T-cell (primary cell): ENCODE results near the gene DLX1. TPM values are rescaled to one million over a fixed set of nuclear protein-coding genes. Genes with fewer than 3 reads are reported as not detected.

Experiments used
- ATAC-seq, 4 experiments: fragments of 200-7000 bp in 3 of 4; fragments of 150-1000 bp in 1 of 4; cut with Tn5 transposase; replicated peaks in 1 of 4; 1 replicate in 3 of 4; 2 replicates in 1 of 4; pipeline ENCODE4 v1.10.0; 2021; ENCODE audit warnings: moderate library complexity in 3 of 4, mild to moderate bottlenecking in 2 of 4, moderate number of reproducible peaks in 1 of 4
- CTCF ChIA-PET, 2 donors: fragments of 300-600 bp; sonication (Branson Sonifier 250); formaldehyde crosslinking; loops; one replicate each; lab custom pipeline; 2022; ENCODE audit warnings: antibody characterized with exemption in 2 of 2; lab: Charles Lee
- POLR2A ChIA-PET, 2 donors: fragments of 300-600 bp; sonication (Branson Sonifier 250); formaldehyde crosslinking; loops; one replicate each; lab custom pipeline; 2022; ENCODE audit warnings: antibody characterized with exemption in 2 of 2; lab: Charles Lee
- DNase-seq, 35 experiments: peaks; one replicate each; pipeline versions ENCODE4 v3.0.0 to v3.0.0-alpha.2; 2013 to 2023
- H3K27ac ChIP-seq: one replicate; pipeline ENCODE4 v1.5.1; 2013; ENCODE audit warnings: low read length
- H3K27me3 ChIP-seq, 2 experiments: replicated peaks in 1 of 2; 1 replicate in 1 of 2; 2 replicates in 1 of 2; pipeline versions ENCODE4 v1.6.1 to v1.7.0; 2013; ENCODE audit warnings: low read length in 1 of 2, mixed read lengths in 1 of 2; ENCODE audit not compliant: control insufficient read depth in 2 of 2, insufficient read depth in 2 of 2; ENCODE audit errors: extremely low read depth in 1 of 2
- H3K36me3 ChIP-seq, 2 donors: 1 replicate in 1 of 2; 2 replicates in 1 of 2; pipeline versions ENCODE4 v1.6.1 to v1.7.0; 2013; ENCODE audit warnings: low read length in 1 of 2; ENCODE audit not compliant: control insufficient read depth in 2 of 2, insufficient read depth in 1 of 2; ENCODE audit errors: extremely low read depth in 1 of 2
- H3K4me1 ChIP-seq, 2 experiments: 1 replicate in 1 of 2; 2 replicates in 1 of 2; pipeline versions ENCODE4 v1.6.1 to v1.7.0; 2013; ENCODE audit warnings: low read length in 2 of 2, mixed read lengths in 1 of 2; ENCODE audit not compliant: insufficient read depth in 2 of 2, control insufficient read depth in 1 of 2; ENCODE audit errors: extremely low read depth in 1 of 2
- H3K4me3 ChIP-seq, 2 donors: 1 replicate in 1 of 2; 2 replicates in 1 of 2; pipeline versions ENCODE4 v1.5.1 to v1.7.0; 2013; ENCODE audit warnings: mild to moderate bottlenecking in 2 of 2, low read length in 1 of 2, moderate library complexity in 1 of 2; ENCODE audit not compliant: control insufficient read depth in 1 of 2; ENCODE audit errors: extremely low read depth in 1 of 2
- H3K9me3 ChIP-seq: 2 replicates; pipeline ENCODE4 v1.7.0; 2013
- H3K27ac Mint-ChIP-seq, 2 donors: one replicate each; pipeline ENCODE4 v1.8.0; 2020 to 2021; ENCODE audit warnings: mild to moderate bottlenecking in 2 of 2, mixed read lengths in 2 of 2
- H3K27me3 Mint-ChIP-seq, 2 donors: one replicate each; pipeline ENCODE4 v1.8.0; 2021 to 2022; ENCODE audit warnings: mixed read lengths in 2 of 2
- H3K36me3 Mint-ChIP-seq: one replicate; pipeline ENCODE4 v1.8.0; 2021; ENCODE audit warnings: mixed read lengths
- H3K4me1 Mint-ChIP-seq, 3 donors: one replicate each; pipeline ENCODE4 v1.8.0; 2020 to 2022; ENCODE audit warnings: mixed read lengths in 3 of 3, mild to moderate bottlenecking in 1 of 3
- H3K4me3 Mint-ChIP-seq, 3 donors: one replicate each; pipeline ENCODE4 v1.8.0; 2020 to 2022; ENCODE audit warnings: mild to moderate bottlenecking in 3 of 3, mixed read lengths in 3 of 3, moderate library complexity in 3 of 3
- H3K9me3 Mint-ChIP-seq, 3 donors: one replicate each; pipeline ENCODE4 v1.8.0; 2020 to 2022; ENCODE audit warnings: mixed read lengths in 3 of 3
- WGBS: methylation state at CpG from one replicate; pipeline ENCODE4 v1.1.5; 2013; ENCODE audit warnings: missing lambda C conversion rate; ENCODE audit not compliant: insufficient coverage; 5-methylcytosine and 5-hydroxymethylcytosine counted together
- total RNA-seq, 35 experiments: library from RNA in 6 of 35; stranded (reverse) in 6 of 35; fragments of 120-200 nt in 1 of 35; gene quantifications; one replicate each; pipeline versions ENCODE4 v1.2.1 to v1.2.4 and lab custom pipeline; 2013 to 2026

Gene DLX1
- total RNA-seq, 5 donors from 2014 or later (not counting 1 experiment from before 2014, with no cell fraction given) = not detected

GRCh38 chr2:172096626-172097547, 11.6 kb downstream of the DLX1 start:
- H3K9me3 ChIP-seq = no peaks in the 10 kb centered on the region
- peaks cover 20 to 94% of the 10 kb centered on the region in 2 experiments for H3K27me3 ChIP-seq
- H3K4me1 ChIP-seq = peaks cover 29 to 83% of the 10 kb centered on the region in 2 experiments
- no peaks in the 10 kb centered on the region for H3K9me3 Mint-ChIP-seq
- peak in 2 of 35 experiments; percentile 10 to 47 for DNase-seq
- ChIA-PET POLR2A (interaction anchor here in 1 of 2 donors (0.7 kb wide), 1 partner anchor 39 kb away, joined by 3 read pairs; no protein-coding TSS in a partner anchor), CTCF (no interaction called here)
- no peaks in the 10 kb centered on the region for H3K36me3 ChIP-seq
- no peaks in the 10 kb centered on the region for H3K36me3 Mint-ChIP-seq
- H3K4me1 Mint-ChIP-seq = peaks cover 44 to 59% (median 57%) of the 10 kb centered on the region in 3 donors
- no peak for ATAC-seq
- peak overlapping the region in 1 of 2 donors; percentile 60 for H3K4me3 ChIP-seq
- H3K4me3 Mint-ChIP-seq = peak overlapping the region; percentile 40 to 82 (median 40)
- peak overlapping the region in 1 of 2 donors; percentile 63 for H3K27ac Mint-ChIP-seq
- H3K27ac ChIP-seq = no peak overlapping the region
- WGBS = 3% methylated on average over 32 of the region's 55 CpGs
- peaks cover 53 to 80% of the 10 kb centered on the region in 2 donors for H3K27me3 Mint-ChIP-seq

GRCh38 chr2:172097557-172098131, 12.3 kb downstream of the DLX1 start:
- H3K4me3 Mint-ChIP-seq = peak overlapping the region in 1 of 3 donors; percentile 82
- Histone ChIP-seq H3K4me1 (peaks cover 29 to 90% of the 10 kb centered on the region in 2 experiments), H3K27ac (no peak overlapping the region), H3K4me3 (peak overlapping the region in 1 of 2 donors; percentile 29), H3K9me3 (no peaks in the 10 kb centered on the region), H3K27me3 (peaks cover 14 to 96% of the 10 kb centered on the region in 2 experiments), H3K36me3 (no peaks in the 10 kb centered on the region)
- DNase-seq (peak in 2 of 35 experiments; percentile 10 to 43), ATAC-seq (no peak)
- H3K27me3 Mint-ChIP-seq = peaks cover 51 to 79% of the 10 kb centered on the region in 2 donors
- H3K9me3 Mint-ChIP-seq = no peaks in the 10 kb centered on the region
- POLR2A ChIA-PET = no interaction called here
- H3K27ac Mint-ChIP-seq = no peak overlapping the region
- peaks cover 49 to 63% (median 63%) of the 10 kb centered on the region in 3 donors for H3K4me1 Mint-ChIP-seq
- CTCF ChIA-PET = no interaction called here
- WGBS = 41% methylated on average over 8 of the region's 9 CpGs
- no peaks in the 10 kb centered on the region for H3K36me3 Mint-ChIP-seq

- DNase-seq (peak in 1 of 35 experiments; percentile 1), ATAC-seq (no peak)
- Mint-ChIP-seq H3K4me1 (peaks cover 51 to 66% (median 62%) of the 10 kb centered on the region in 3 donors), H3K27me3 (peaks cover 46 to 77% of the 10 kb centered on the region in 2 donors), H3K36me3 (no peaks in the 10 kb centered on the region), H3K9me3 (no peaks in the 10 kb centered on the region), H3K4me3 (peak overlapping the region in 2 of 3 donors; percentile 39 to 54), H3K27ac (peak overlapping the region in 1 of 2 donors; percentile 41)
- Histone ChIP-seq H3K36me3 (no peaks in the 10 kb centered on the region), H3K4me3 (no peak overlapping the region), H3K27ac (no peak overlapping the region), H3K9me3 (no peaks in the 10 kb centered on the region), H3K4me1 (peaks cover 32 to 91% of the 10 kb centered on the region in 2 experiments), H3K27me3 (peaks cover 14 to 95% of the 10 kb centered on the region in 2 experiments)
- ChIA-PET POLR2A (no interaction called here), CTCF (interaction anchor here in 1 of 2 donors (1.2 kb wide), 1 partner anchor 13 kb away, joined by 3 read pairs; the partner anchor contains the start of gene DLX1)
- WGBS = no CpG with 5 or more reads among the region's 1 CpG
Measured at GRCh38 chr2:172098287-172098649, 13.0 kb downstream of the DLX1 start.

- no peak overlapping the region for H3K27ac ChIP-seq
- peaks cover 11 to 94% of the 10 kb centered on the region in 2 experiments for H3K27me3 ChIP-seq
- peak in 3 of 35 experiments; percentile 17 to 49 (median 41) for DNase-seq
- no peaks in the 10 kb centered on the region for H3K36me3 ChIP-seq
- no peaks in the 10 kb centered on the region for H3K36me3 Mint-ChIP-seq
- H3K27me3 Mint-ChIP-seq = peaks cover 47 to 77% of the 10 kb centered on the region in 2 donors
- H3K4me1 Mint-ChIP-seq = peaks cover 55 to 67% (median 62%) of the 10 kb centered on the region in 3 donors
- no peaks in the 10 kb centered on the region for H3K9me3 Mint-ChIP-seq
- peak overlapping the region in 2 of 3 donors; percentile 39 to 54 for H3K4me3 Mint-ChIP-seq
- H3K27ac Mint-ChIP-seq = peak overlapping the region; percentile 0 to 41
- ATAC-seq = no peak
- 9% methylated on average over 54 of the region's 61 CpGs for WGBS
- H3K4me1 ChIP-seq = peaks cover 38 to 97% of the 10 kb centered on the region in 2 experiments
- no peaks in the 10 kb centered on the region for H3K9me3 ChIP-seq
- no peak overlapping the region for H3K4me3 ChIP-seq
- ChIA-PET CTCF (interaction anchor here in 1 of 2 donors (1.2 kb wide), 1 partner anchor 14 kb away, joined by 3 read pairs; the partner anchor contains the start of gene DLX1), POLR2A (no interaction called here)
Measured at GRCh38 chr2:172098650-172099471, 13.6 kb downstream of the DLX1 start.

- Histone ChIP-seq H3K4me1 (peaks cover 42 to 97% of the 10 kb centered on the region in 2 experiments), H3K9me3 (no peaks in the 10 kb centered on the region), H3K36me3 (no peaks in the 10 kb centered on the region), H3K27ac (no peak overlapping the region), H3K27me3 (peaks cover 13 to 94% of the 10 kb centered on the region in 2 experiments), H3K4me3 (no peak overlapping the region)
- ChIA-PET CTCF (interaction anchor here in 1 of 2 donors (1.2 kb wide), 1 partner anchor 15 kb away, joined by 3 read pairs; the partner anchor contains the start of gene DLX1), POLR2A (no interaction called here)
- Mint-ChIP-seq H3K36me3 (no peaks in the 10 kb centered on the region), H3K27ac (no peak overlapping the region), H3K4me1 (peaks cover 56 to 68% (median 66%) of the 10 kb centered on the region in 3 donors), H3K27me3 (peaks cover 52 to 80% of the 10 kb centered on the region in 2 donors), H3K9me3 (no peaks in the 10 kb centered on the region), H3K4me3 (peak overlapping the region in 1 of 3 donors; percentile 86)
- WGBS = 3% methylated on average over 9 of the region's 13 CpGs
- ATAC-seq (no peak), DNase-seq (no peak)
Measured at GRCh38 chr2:172099472-172100079, 14.3 kb downstream of the DLX1 start.
